Posterior cingulate gyrus (tissue), 11 donors: Measurements from ENCODE around the gene MVB12B.

Experiments used
- DNase-seq, 10 donors: peaks; one replicate each; pipeline versions ENCODE4 v3.0.0 to v3.0.0-alpha.2; 2020 to 2021; ENCODE audit warnings: mixed read lengths in 3 of 10
- intact Hi-C: fragments of 100-400 bp; cut with DNase I; formaldehyde crosslinking; loops from one replicate; pipeline ENCODE4 v1.15.1; 2023

The MVB12B gene

DNA sequence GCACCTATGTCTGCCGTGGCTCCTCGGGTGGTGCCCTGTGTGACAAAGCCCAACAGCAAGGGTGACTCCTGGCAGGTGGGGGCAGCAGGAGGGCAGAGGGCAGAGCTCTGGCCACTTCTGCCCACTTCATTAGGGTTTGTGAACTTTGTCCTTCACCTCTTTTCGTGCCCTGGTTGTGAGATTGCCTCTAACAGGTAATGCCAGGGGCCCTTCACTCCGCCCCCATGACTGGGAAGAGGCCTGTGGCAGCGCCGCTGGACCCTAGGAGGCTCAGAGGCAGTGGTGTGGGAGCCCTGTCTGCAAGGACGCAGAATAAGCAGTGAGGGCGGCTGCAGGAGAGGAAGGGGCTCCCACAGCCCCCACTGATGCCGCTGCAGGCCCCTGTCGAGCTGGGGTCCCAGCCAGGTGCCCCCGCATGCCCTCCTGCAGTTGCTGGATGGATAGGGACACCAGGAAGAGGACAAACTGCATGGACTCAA, 178.4 kb downstream of the MVB12B start:
- DNase-seq: peak in 3 of 10 donors; percentile 2 to 46 (median 22)
- intact Hi-C loops: loop anchor here (5.0 to 10.0 kb wide), 2 partner anchors 200 to 277 kb away; no protein-coding TSS in a partner anchor

DNA sequence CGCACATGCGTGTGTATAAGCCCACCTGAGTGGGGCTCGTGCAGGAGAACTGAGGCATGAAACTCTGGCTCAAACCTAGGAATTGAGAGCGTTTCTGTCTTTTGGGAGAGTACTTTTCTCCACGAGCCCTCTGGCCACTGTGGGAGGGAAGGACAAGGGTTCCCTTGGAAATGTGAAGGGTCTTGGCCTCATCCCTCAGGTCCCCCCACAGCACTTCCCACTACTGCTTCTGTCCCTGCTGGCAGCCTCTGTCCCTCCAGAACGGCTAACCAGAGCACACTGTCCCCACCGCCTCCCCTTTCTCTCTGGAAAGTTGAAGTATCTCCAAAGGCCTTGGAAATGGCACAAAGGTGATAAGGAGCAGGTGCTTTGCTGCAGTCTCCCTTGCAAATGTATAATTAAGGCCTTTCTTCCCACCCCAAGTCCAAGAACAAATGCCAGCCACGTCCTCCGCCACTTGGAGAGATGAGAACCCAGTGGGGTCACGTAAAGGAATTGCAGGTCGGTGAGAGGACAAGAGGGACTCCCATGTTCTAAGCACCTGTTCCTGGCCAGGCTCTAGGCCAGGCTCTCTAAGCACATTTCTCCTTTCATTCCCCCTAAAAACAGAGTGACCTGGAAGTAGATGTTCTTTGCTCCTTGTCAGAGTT, 179.2 kb downstream of the MVB12B start:
- peak in 1 of 10 donors; percentile 39 for DNase-seq
- intact Hi-C loops: loop anchor here (10.0 kb wide), 1 partner anchor 199 kb away; no protein-coding TSS in a partner anchor

GRCh38 chr9:126506361-126507317, 180.0 kb downstream of the MVB12B start:
- peak in 3 of 10 donors; percentile 36 to 80 (median 67) for DNase-seq
- intact Hi-C loops: loop anchor here (10.0 kb wide), 1 partner anchor 198 kb away; no protein-coding TSS in a partner anchor

- intact Hi-C loops: loop anchor here (10.0 kb wide), 1 partner anchor 197 kb away; no protein-coding TSS in a partner anchor
- peak in 2 of 10 donors; percentile 63 to 70 for DNase-seq
These were observed 180.9 kb downstream of the MVB12B start for GRCh38 chr9:126507318-126508109.

- DNase-seq: peak in 1 of 10 donors; percentile 53
- intact Hi-C loops: loop anchor here (10.0 kb wide), 1 partner anchor 197 kb away; no protein-coding TSS in a partner anchor
These were observed 181.6 kb downstream of the MVB12B start for GRCh38 chr9:126508171-126508591.

GRCh38 chr9:126508928-126509327, 182.3 kb downstream of the MVB12B start:
- peak in 1 of 10 donors; percentile 2 for DNase-seq
- intact Hi-C loops: loop anchor here (10.0 kb wide), 1 partner anchor 196 kb away; no protein-coding TSS in a partner anchor

GRCh38 chr9:126509718-126510117, 183.1 kb downstream of the MVB12B start:
- intact Hi-C loops: loop anchor here (10.0 kb wide), 1 partner anchor 195 kb away; no protein-coding TSS in a partner anchor
- peak in 1 of 10 donors; percentile 83 for DNase-seq

GRCh38 chr9:126510564-126510963, 183.9 kb downstream of the MVB12B start:
- peak in 1 of 10 donors; percentile 74 for DNase-seq
- intact Hi-C loops: no loop called here

DNA sequence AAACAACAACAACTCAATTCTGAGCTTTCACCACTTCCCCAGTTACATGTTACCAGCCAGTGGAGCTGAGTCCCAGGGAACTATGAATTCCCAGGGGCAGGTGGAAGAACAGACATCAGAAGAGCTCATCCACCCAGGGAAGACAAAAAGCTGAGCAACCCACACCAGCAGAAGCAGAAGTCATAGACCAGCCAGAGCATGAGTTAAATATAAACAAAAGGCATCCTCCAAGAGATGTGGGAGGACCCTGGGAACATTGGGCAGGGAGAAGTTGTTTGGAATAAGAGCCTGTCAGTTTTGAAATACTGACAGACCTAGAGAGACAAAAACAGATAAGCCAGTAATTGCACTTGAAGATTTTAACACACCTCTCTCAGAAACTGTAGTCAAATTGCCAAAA, 184.8 kb downstream of the MVB12B start:
- no peak for DNase-seq
- intact Hi-C loops: no loop called here

- DNase-seq: peak in 2 of 10 donors; percentile 52 to 55
- intact Hi-C loops: no loop called here
These were observed 186.8 kb downstream of the MVB12B start for GRCh38 chr9:126513159-126514036.

- DNase-seq: peak in 8 of 10 donors; percentile 53 to 94 (median 70)
- intact Hi-C loops: no loop called here
These were observed 187.6 kb downstream of the MVB12B start for GRCh38 chr9:126514037-126514821.

GRCh38 chr9:126515001-126515872, 188.6 kb downstream of the MVB12B start:
- intact Hi-C loops: no loop called here
- peak in 2 of 10 donors; percentile 61 to 80 for DNase-seq

DNA sequence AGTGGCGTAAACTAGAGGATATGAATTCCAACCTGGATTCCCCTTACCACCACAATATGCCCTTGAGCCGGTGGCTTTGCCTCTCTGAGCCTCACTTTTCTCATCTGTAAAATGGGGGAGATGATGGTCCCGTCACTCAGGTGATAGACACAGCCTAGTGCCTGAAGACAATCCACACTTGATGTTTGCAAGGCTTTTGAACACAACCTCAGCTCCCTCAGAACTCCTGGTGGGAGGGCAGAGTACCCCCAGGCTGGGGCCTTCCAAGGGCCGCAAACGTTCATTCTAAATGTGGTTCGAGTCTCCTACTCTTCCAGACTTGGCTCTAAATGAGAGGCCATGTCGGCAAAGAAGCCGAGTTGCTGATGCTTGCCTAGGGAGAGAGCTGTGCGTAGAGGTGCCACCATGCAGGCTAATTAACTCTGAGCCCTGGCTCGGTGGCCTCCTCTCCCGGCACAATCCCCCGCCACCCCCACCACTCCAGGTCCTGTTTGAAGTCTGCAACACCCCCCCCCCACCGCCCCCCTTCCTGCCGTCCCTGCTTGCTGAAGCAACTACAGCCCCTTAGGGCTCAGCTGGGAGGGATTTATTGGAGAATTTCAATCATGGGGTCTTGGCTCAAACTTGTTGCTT, 189.4 kb downstream of the MVB12B start:
- DNase-seq: peak in 2 of 10 donors; percentile 9 to 45
- intact Hi-C loops: no loop called here

DNA sequence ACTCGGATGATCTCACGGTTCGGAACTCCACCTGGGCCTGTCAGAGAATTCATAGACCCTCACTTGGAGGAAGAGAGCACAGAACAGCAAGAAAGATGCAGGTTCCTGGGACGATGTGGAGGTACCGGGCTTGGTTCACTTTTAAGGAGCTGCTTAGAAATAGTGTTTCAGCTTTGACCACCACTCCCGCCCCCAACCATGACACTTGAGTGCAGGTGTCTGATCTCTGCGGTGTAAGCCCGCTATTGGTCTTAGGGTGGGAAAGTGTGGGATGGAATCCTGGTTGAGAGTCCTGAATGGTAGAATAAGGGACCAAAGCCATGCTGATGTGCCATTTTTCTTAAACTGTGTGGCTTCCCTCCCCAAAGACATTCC, 189.9 kb downstream of the MVB12B start:
- intact Hi-C loops: no loop called here

GRCh38 chr9:126516936-126517832, 190.6 kb downstream of the MVB12B start:
- intact Hi-C loops: no loop called here
- peak in 3 of 10 donors; percentile 48 to 90 (median 80) for DNase-seq

More for the DNA sequence above, 189.9 kb downstream of the MVB12B start:
- DNase-seq: peak in 2 of 10 donors; percentile 11 to 32
